Upper lobe of left lung (tissue), 6 donors: Measurements from ENCODE around the gene NPR3. TPM values are rescaled to one million over a fixed set of nuclear protein-coding genes. Genes with fewer than 3 reads are reported as not detected.

Experiments
- ATAC-seq, 2 donors: fragments of 200-7000 bp; cut with Tn5 transposase; one replicate each; pipeline ENCODE4 v1.9.1; 2022; ENCODE audit warnings: mild to moderate bottlenecking in 2 of 2, moderate library complexity in 2 of 2; ENCODE audit not compliant: low FRiP score in 2 of 2
- DNase-seq, 2 donors: peaks; one replicate each; pipeline ENCODE4 v3.0.0-alpha.2; 2019 to 2020
- H3K27ac ChIP-seq, 4 donors: fragments of 200-600 bp; sonication (generic); one replicate each; pipeline ENCODE4 v1.5.1; 2016 to 2019
- H3K27me3 ChIP-seq, 4 donors: fragments of 200-600 bp; sonication (generic); one replicate each; pipeline ENCODE4 v1.5.1; 2017 to 2019
- H3K36me3 ChIP-seq, 4 donors: fragments of 200-600 bp; sonication (generic); one replicate each; pipeline ENCODE4 v1.5.1; 2016 to 2019
- H3K4me1 ChIP-seq, 4 donors: fragments of 200-600 bp; sonication (generic); one replicate each; pipeline ENCODE4 v1.5.1; 2018 to 2019
- H3K4me3 ChIP-seq, 4 donors: fragments of 200-600 bp; sonication (generic); one replicate each; pipeline ENCODE4 v1.5.1; 2017 to 2019; ENCODE audit warnings: mild to moderate bottlenecking in 2 of 4, moderate library complexity in 1 of 4
- H3K9me3 ChIP-seq, 4 donors: fragments of 200-600 bp; sonication (generic); one replicate each; pipeline ENCODE4 v1.5.1; 2018 to 2019
- CTCF ChIP-seq, 6 experiments: fragments of 450-650 bp in 4 of 6; fragments of 200-600 bp in 2 of 6; sonication (generic) in 2 of 6; IDR thresholded peaks; one replicate each; pipeline ENCODE4 v1.5.1; 2016 to 2019; ENCODE audit warnings: antibody characterized with exemption in 6 of 6
- EP300 ChIP-seq, 4 donors: sonication (generic); formaldehyde crosslinking; IDR thresholded peaks; one replicate each; pipeline ENCODE4 v1.5.1; 2017; ENCODE audit warnings: antibody characterized with exemption in 4 of 4, control low read depth in 2 of 4
- POLR2A ChIP-seq, 4 donors: fragments of 450-650 bp; IDR thresholded peaks; one replicate each; pipeline ENCODE4 v1.5.1; 2016 to 2017; ENCODE audit warnings: antibody characterized with exemption in 4 of 4, mild to moderate bottlenecking in 2 of 4
- POLR2AphosphoS5 ChIP-seq, 2 donors: sonication (generic); formaldehyde crosslinking; IDR thresholded peaks; one replicate each; pipeline ENCODE4 v1.5.1; 2017; ENCODE audit warnings: antibody characterized with exemption in 2 of 2
- WGBS, 2 donors: methylation state at CpG; one replicate each; pipeline ENCODE4 v1.1.5; 2017 to 2018; 5-methylcytosine and 5-hydroxymethylcytosine counted together
- total RNA-seq, 6 donors: library from RNA; depleted of rRNA in 4 of 6; stranded (reverse); fragments of >200 nt in 4 of 6; gene quantifications; one replicate each; pipeline versions ENCODE4 v1.1.0 to v1.2.1, GENCODE V29; 2016 to 2021
- donor health status: DM: no; HTN: no; CAD: no; lungs with moderate emphysema.
- donor health status: DM: no; HTN: yes; CAD: no; lungs with severe emphysema.

Gene NPR3
- total RNA-seq, 6 donors from 2014 or later, result 6.3 to 53.3 (median 29.9) TPM

- H3K27ac ChIP-seq, result no peak overlapping the region
- 79% methylated on average over 7 of the region's 7 CpGs for WGBS, 2 donors
- H3K9me3 ChIP-seq, result peaks cover 0 to 14% (median 5%) of the 10 kb centered on the region in 4 donors
- H3K36me3 ChIP-seq, result no peaks in the 10 kb centered on the region
- ATAC-seq (no peak), DNase-seq (no peak)
- peaks cover 0 to 5% (median 2%) of the 10 kb centered on the region in 4 donors for H3K4me1 ChIP-seq
- no peak overlapping the region for H3K4me3 ChIP-seq
- no peak for TF ChIP-seq CTCF (IDR thresholded peaks at IDR 0.05)
- TF ChIP-seq POLR2A (IDR thresholded peaks at IDR 0.05), result no peak
- TF ChIP-seq POLR2AphosphoS5 (IDR thresholded peaks at IDR 0.05), result no peak
- no peak for TF ChIP-seq EP300 (IDR thresholded peaks at IDR 0.05)
- H3K27me3 ChIP-seq, result no peaks in the 10 kb centered on the region
These were observed 34.1 kb upstream of the NPR3 start for GRCh38 chr5:32677023-32677422.

GRCh38 chr5:32678472-32678871 is 32.6 kb upstream of the NPR3 start:
- 95% methylated on average over 9 to 11 of the region's 11 CpGs for WGBS, 2 donors
- peak in 1 of 2 donors; percentile 52 for DNase-seq
- Histone ChIP-seq H3K27ac (no peak overlapping the region), H3K9me3 (peaks cover 0 to 4% (median under 1%) of the 10 kb centered on the region in 4 donors), H3K4me1 (peaks cover 0 to 5% (median 2%) of the 10 kb centered on the region in 4 donors), H3K4me3 (no peak overlapping the region), H3K27me3 (no peaks in the 10 kb centered on the region), H3K36me3 (no peaks in the 10 kb centered on the region)
- no peak for ATAC-seq
- TF ChIP-seq POLR2AphosphoS5 (IDR thresholded peaks at IDR 0.05), result no peak
- no peak for TF ChIP-seq POLR2A (IDR thresholded peaks at IDR 0.05)
- TF ChIP-seq CTCF (IDR thresholded peaks at IDR 0.05), result no peak
- no peak for TF ChIP-seq EP300 (IDR thresholded peaks at IDR 0.05)

GRCh38 chr5:32679218-32679617 is 31.9 kb upstream of the NPR3 start:
- TF ChIP-seq POLR2AphosphoS5 (IDR thresholded peaks at IDR 0.05) (no peak), CTCF (IDR thresholded peaks at IDR 0.05) (no peak), EP300 (IDR thresholded peaks at IDR 0.05) (no peak), POLR2A (IDR thresholded peaks at IDR 0.05) (no peak)
- ATAC-seq (no peak), DNase-seq (no peak)
- WGBS, 2 donors, result 15 to 23% methylated on average over 1 of the region's 1 CpG
- H3K36me3 ChIP-seq, result no peaks in the 10 kb centered on the region
- H3K27me3 ChIP-seq, result no peaks in the 10 kb centered on the region
- H3K4me3 ChIP-seq, result no peak overlapping the region
- peaks cover 0 to 9% (median 6%) of the 10 kb centered on the region in 4 donors for H3K9me3 ChIP-seq
- peaks cover 0 to 5% (median 2%) of the 10 kb centered on the region in 4 donors for H3K4me1 ChIP-seq
- no peak overlapping the region for H3K27ac ChIP-seq

GRCh38 chr5:32680183-32680582 is 30.9 kb upstream of the NPR3 start:
- 71 to 93% methylated on average over 2 of the region's 2 CpGs for WGBS, 2 donors
- DNase-seq, result no peak
- ATAC-seq, result no peak
- TF ChIP-seq POLR2AphosphoS5 (IDR thresholded peaks at IDR 0.05) (no peak), EP300 (IDR thresholded peaks at IDR 0.05) (no peak), POLR2A (IDR thresholded peaks at IDR 0.05) (no peak), CTCF (IDR thresholded peaks at IDR 0.05) (no peak)
- H3K27me3 ChIP-seq, result no peaks in the 10 kb centered on the region
- no peaks in the 10 kb centered on the region for H3K36me3 ChIP-seq
- no peak overlapping the region for H3K27ac ChIP-seq
- no peak overlapping the region for H3K4me3 ChIP-seq
- peaks cover 0 to 17% (median 7%) of the 10 kb centered on the region in 4 donors for H3K9me3 ChIP-seq
- H3K4me1 ChIP-seq, result peaks cover 0 to 5% (median 2%) of the 10 kb centered on the region in 4 donors

GRCh38 chr5:32683125-32683524 is 28.0 kb upstream of the NPR3 start:
- no peak for ATAC-seq
- WGBS, 2 donors, result 38 to 47% methylated on average over 2 of the region's 2 CpGs
- Histone ChIP-seq H3K36me3 (no peaks in the 10 kb centered on the region), H3K4me3 (no peak overlapping the region), H3K27me3 (no peaks in the 10 kb centered on the region), H3K27ac (no peak overlapping the region), H3K4me1 (peaks cover 0 to 15% (median 11%) of the 10 kb centered on the region in 4 donors), H3K9me3 (peaks cover 0 to 13% (median 7%) of the 10 kb centered on the region in 4 donors)
- TF ChIP-seq EP300 (IDR thresholded peaks at IDR 0.05), result no peak
- TF ChIP-seq POLR2AphosphoS5 (IDR thresholded peaks at IDR 0.05), result no peak
- TF ChIP-seq CTCF (IDR thresholded peaks at IDR 0.05), result no peak
- TF ChIP-seq POLR2A (IDR thresholded peaks at IDR 0.05), result no peak
- DNase-seq, result no peak
